Mesothelial cell of epicardium (in vitro differentiated cells): Measurements from ENCODE around the gene TMEM51. TPM values are rescaled to one million over a fixed set of nuclear protein-coding genes. Genes with fewer than 3 reads are reported as not detected.

Experiments
- DNase-seq, 2 experiments: peaks; one replicate each; pipeline ENCODE4 v3.0.0; 2021; ENCODE audit warnings: low spot score in 2 of 2; ENCODE audit not compliant: unreplicated experiment in 2 of 2
- H3K27ac Mint-ChIP-seq: 2 replicates; pipeline ENCODE4 v1.8.0; 2021; ENCODE audit warnings: mixed read lengths
- H3K27me3 Mint-ChIP-seq: 2 replicates; pipeline ENCODE4 v1.8.0; 2021; ENCODE audit warnings: low read depth, mixed read lengths
- H3K36me3 Mint-ChIP-seq: 2 replicates; pipeline ENCODE4 v1.8.0; 2021; ENCODE audit warnings: mixed read lengths
- H3K4me1 Mint-ChIP-seq: 2 replicates; pipeline ENCODE4 v1.8.0; 2021; ENCODE audit warnings: mixed read lengths
- H3K4me3 Mint-ChIP-seq: 2 replicates; pipeline ENCODE4 v1.8.0; 2021; ENCODE audit warnings: mild to moderate bottlenecking, moderate library complexity, mixed read lengths
- H3K9me3 Mint-ChIP-seq: 2 replicates; pipeline ENCODE4 v1.8.0; 2021; ENCODE audit warnings: mixed read lengths
- total RNA-seq: library from RNA; stranded (reverse); gene quantifications from 3 replicates; pipeline ENCODE4 v1.2.1, GENCODE V29; 2021
- TF ChIP-seq, protein P1 (sequence below): fragments of 200-600 bp; sonication (generic); IDR thresholded peaks from one replicate; pipeline ENCODE4 v1.5.0; 2021; ENCODE audit warnings: antibody characterized with exemption; ENCODE audit not compliant: unreplicated experiment

The TMEM51 gene
- total RNA-seq, 1 donor from 2014 or later, result 10.9 TPM

DNA sequence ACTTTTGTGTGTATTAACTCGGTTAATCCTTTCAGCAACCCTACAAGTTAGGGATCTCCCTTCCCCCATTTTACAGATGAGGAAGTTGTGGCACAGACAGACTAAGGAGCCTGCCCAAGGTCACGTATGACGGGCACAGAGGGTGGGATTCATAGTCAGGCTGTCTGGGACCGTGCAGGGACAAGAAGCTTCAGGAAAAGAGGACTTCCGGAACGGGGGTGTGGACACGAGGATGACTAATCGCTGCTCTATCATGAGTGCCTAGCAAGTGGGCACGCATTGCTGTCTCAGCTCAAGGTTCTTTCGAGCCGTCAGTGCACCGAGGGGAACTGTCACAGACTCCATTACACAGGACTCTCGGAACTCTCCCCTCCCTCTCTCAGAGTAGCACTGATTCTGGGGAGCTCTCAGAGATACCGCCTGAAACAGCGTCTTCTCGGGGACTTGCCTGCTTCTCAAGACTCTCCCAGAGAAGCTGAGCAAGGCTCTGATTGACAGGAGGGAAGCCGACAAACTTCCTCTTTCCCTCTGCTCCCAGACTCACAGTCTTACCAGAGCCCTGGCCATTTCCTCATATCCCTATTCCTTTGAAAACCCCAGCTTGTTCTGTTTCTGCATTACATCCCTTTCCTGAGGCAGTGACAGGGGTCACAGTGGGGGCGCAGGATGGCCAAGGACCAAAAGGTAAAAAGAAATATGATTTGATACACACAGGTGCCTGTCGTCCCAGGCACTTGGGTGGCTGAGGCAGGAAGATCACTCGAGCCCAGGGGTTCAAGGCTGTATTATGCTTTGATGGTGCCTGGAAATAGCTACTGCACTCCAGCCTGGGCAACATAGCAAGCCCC, 107.8 kb downstream of the TMEM51 start:
- H3K27ac Mint-ChIP-seq, result no peak overlapping the region
- peaks cover under 1% of the 10 kb centered on the region for H3K36me3 Mint-ChIP-seq
- H3K4me1 Mint-ChIP-seq, result no peaks in the 10 kb centered on the region
- peaks cover 10% of the 10 kb centered on the region for H3K9me3 Mint-ChIP-seq
- no peak overlapping the region for H3K4me3 Mint-ChIP-seq
- peaks cover 18% of the 10 kb centered on the region for H3K27me3 Mint-ChIP-seq
- TF ChIP-seq, protein P1, sequence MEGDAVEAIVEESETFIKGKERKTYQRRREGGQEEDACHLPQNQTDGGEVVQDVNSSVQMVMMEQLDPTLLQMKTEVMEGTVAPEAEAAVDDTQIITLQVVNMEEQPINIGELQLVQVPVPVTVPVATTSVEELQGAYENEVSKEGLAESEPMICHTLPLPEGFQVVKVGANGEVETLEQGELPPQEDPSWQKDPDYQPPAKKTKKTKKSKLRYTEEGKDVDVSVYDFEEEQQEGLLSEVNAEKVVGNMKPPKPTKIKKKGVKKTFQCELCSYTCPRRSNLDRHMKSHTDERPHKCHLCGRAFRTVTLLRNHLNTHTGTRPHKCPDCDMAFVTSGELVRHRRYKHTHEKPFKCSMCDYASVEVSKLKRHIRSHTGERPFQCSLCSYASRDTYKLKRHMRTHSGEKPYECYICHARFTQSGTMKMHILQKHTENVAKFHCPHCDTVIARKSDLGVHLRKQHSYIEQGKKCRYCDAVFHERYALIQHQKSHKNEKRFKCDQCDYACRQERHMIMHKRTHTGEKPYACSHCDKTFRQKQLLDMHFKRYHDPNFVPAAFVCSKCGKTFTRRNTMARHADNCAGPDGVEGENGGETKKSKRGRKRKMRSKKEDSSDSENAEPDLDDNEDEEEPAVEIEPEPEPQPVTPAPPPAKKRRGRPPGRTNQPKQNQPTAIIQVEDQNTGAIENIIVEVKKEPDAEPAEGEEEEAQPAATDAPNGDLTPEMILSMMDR, result no peak
- no peak for DNase-seq

DNA sequence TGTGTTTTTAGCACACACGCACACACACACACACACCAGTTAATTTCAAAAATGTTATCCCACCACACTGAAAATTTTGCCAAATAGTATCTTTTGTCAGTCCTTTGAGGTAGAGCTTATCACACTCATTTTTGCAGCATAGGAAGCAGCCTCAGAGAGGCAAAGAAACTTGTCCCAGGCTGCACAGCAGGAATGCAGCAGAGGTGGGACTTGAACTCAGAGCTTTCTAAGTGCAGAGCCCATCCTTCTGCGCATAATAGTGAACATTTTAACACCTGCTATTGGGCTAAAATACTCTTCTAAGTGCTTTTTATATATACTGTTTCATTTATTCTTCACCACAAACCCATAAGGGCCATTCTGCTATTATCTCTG, 108.4 kb downstream of the TMEM51 start:
- Mint-ChIP-seq H3K36me3 (peaks cover 3% of the 10 kb centered on the region), H3K4me1 (no peaks in the 10 kb centered on the region), H3K4me3 (no peak overlapping the region), H3K9me3 (peaks cover 16% of the 10 kb centered on the region), H3K27me3 (peaks cover 16% of the 10 kb centered on the region), H3K27ac (no peak overlapping the region)
- DNase-seq, result no peak
- TF ChIP-seq, protein P1, result no peak

DNA sequence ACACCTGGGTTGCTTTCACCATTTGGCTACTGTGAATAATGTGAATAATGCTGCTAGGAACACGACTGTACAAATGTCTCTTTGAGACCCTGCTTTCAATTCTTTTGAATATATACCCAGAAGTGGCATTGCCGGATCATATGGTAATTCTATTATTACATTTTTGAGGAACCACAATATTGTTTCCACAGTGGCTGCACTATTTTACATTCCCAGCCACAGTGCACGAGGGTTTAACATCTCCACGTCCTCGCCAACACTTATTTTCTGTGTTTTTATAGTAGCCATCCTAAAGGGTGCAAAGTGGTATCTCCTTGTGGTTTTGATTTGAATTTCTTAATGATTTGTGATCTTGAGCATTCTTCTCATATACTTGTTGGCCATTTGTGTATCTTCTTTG, 109.2 kb downstream of the TMEM51 start:
- H3K4me1 Mint-ChIP-seq, result no peaks in the 10 kb centered on the region
- H3K4me3 Mint-ChIP-seq, result no peak overlapping the region
- no peak overlapping the region for H3K27ac Mint-ChIP-seq
- H3K27me3 Mint-ChIP-seq, result peaks cover 9% of the 10 kb centered on the region
- DNase-seq, result no peak
- TF ChIP-seq, protein P1, result no peak
- peaks cover 20% of the 10 kb centered on the region for H3K9me3 Mint-ChIP-seq
- H3K36me3 Mint-ChIP-seq, result peaks cover 3% of the 10 kb centered on the region

DNA sequence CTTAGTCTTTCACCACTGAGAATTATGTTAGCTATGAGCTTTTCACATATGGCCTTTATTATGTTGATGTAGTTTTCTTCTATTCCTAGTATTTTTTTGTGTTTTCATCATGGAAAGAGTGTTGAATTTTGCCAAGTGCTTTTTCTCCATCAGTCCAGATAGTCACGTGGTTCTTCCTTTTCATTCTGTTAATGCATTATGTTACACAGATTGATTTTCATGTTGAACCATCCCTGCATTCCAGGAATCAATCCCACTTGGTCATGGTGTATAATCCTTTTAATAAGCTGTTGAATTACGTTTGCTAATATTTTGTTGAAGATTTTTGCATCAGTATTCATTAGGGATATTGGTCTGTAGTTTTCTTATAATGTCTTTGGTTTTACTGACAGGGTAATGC, 111.2 kb downstream of the TMEM51 start:
- H3K27me3 Mint-ChIP-seq, result peaks cover 5% of the 10 kb centered on the region
- no peak for DNase-seq
- H3K36me3 Mint-ChIP-seq, result peaks cover 3% of the 10 kb centered on the region
- peaks cover 24% of the 10 kb centered on the region for H3K9me3 Mint-ChIP-seq
- H3K4me1 Mint-ChIP-seq, result no peaks in the 10 kb centered on the region
- no peak overlapping the region for H3K4me3 Mint-ChIP-seq
- TF ChIP-seq, protein P1, result no peak
- no peak overlapping the region for H3K27ac Mint-ChIP-seq

Other genes with a start within 250 kb of the TMEM51 start
- gene FHAD1, start 93.5 kb downstream of the TMEM51 start, total RNA-seq, result 1.0 to 1.3 TPM (median 1.1 TPM) in 3 replicates